Kidney epithelial cell (primary cell): ENCODE measurements around the gene ELOVL2. TPM values are rescaled to one million over a fixed set of nuclear protein-coding genes. Genes with fewer than 3 reads are reported as not detected.

Experiments
- DNase-seq: peaks from one replicate; pipeline ENCODE4 v3.0.0-alpha.2; 2010; ENCODE audit warnings: low read depth
- H3K27me3 ChIP-seq: 2 replicates; pipeline ENCODE4 v1.6.0; 2011; ENCODE audit warnings: low read length; ENCODE audit not compliant: control insufficient read depth, insufficient read depth
- H3K36me3 ChIP-seq: 2 replicates; pipeline ENCODE4 v1.5.1; 2011; ENCODE audit warnings: low read length; ENCODE audit not compliant: control insufficient read depth, insufficient read depth
- H3K4me3 ChIP-seq: 2 replicates; pipeline ENCODE4 v1.5.1; 2011; ENCODE audit warnings: low read depth, mild to moderate bottlenecking, control low read depth, low read length
- CTCF ChIP-seq: IDR thresholded peaks from 2 replicates; pipeline ENCODE4 v1.5.1; 2011; ENCODE audit warnings: mild to moderate bottlenecking, moderate library complexity, low read length, control low read depth, inconsistent platforms; ENCODE audit not compliant: insufficient read depth, poor library complexity, severe bottlenecking
- total RNA-seq: library from RNA; depleted of rRNA; stranded (reverse); fragments of >200 nt; gene quantifications from 2 replicates; pipeline ENCODE4 v1.2.3, GENCODE V29; 2015

ELOVL2 gene
- total RNA-seq, 1 donor from 2014 or later = 0.84 TPM

GRCh38 chr6:10968776-10969175 is 75.3 kb downstream of the ELOVL2 start:
- H3K27me3 ChIP-seq = no peaks in the 10 kb centered on the region
- DNase-seq = no peak
- no peak overlapping the region for H3K4me3 ChIP-seq
- H3K36me3 ChIP-seq = no peaks in the 10 kb centered on the region
- no peak for TF ChIP-seq CTCF

GRCh38 chr6:10964684-10965083 is 79.4 kb downstream of the ELOVL2 start:
- H3K4me3 ChIP-seq = no peak overlapping the region
- no peak for TF ChIP-seq CTCF
- H3K27me3 ChIP-seq = no peaks in the 10 kb centered on the region
- H3K36me3 ChIP-seq = no peaks in the 10 kb centered on the region
- DNase-seq = no peak

- Histone ChIP-seq H3K4me3 (no peak overlapping the region), H3K27me3 (no peaks in the 10 kb centered on the region), H3K36me3 (no peaks in the 10 kb centered on the region)
- no peak for DNase-seq
- no peak for TF ChIP-seq CTCF
Observed at GRCh38 chr6:10963113-10963512, 81.0 kb downstream of the ELOVL2 start.

- TF ChIP-seq CTCF = no peak
- Histone ChIP-seq H3K4me3 (no peak overlapping the region), H3K27me3 (no peaks in the 10 kb centered on the region), H3K36me3 (no peaks in the 10 kb centered on the region)
- no peak for DNase-seq
Observed at GRCh38 chr6:10962673-10963072, 81.4 kb downstream of the ELOVL2 start.

- H3K27me3 ChIP-seq = no peaks in the 10 kb centered on the region
- TF ChIP-seq CTCF = no peak
- H3K4me3 ChIP-seq = no peak overlapping the region
- no peaks in the 10 kb centered on the region for H3K36me3 ChIP-seq
- no peak for DNase-seq
Observed at GRCh38 chr6:10961837-10962236, 82.3 kb downstream of the ELOVL2 start.

- TF ChIP-seq CTCF = no peak
- DNase-seq = no peak
- Histone ChIP-seq H3K36me3 (no peaks in the 10 kb centered on the region), H3K4me3 (no peak overlapping the region), H3K27me3 (no peaks in the 10 kb centered on the region)
Observed at GRCh38 chr6:10960171-10960570, 83.9 kb downstream of the ELOVL2 start.
